ENCODE measurements around the gene PINLYP. TPM values are rescaled to one million over a fixed set of nuclear protein-coding genes. Genes with fewer than 3 reads are reported as not detected.
A peak's percentile ranks its signal among the peaks of the same experiment; 100 is the strongest.

The PINLYP gene
- polyA plus RNA-seq (ENCODE audit: insufficient read length in 4 of 4): 10 to 100 TPM; 17.4 to 19.4 (median 18.7) TPM

- peak; percentile 96 to 99 (median 98) for DNase-seq (ENCODE audit: low read depth in 4 of 4, low spot score in 3 of 4)
These were observed at the start of gene PINLYP, which contains the start of gene XRCC1 for GRCh38 chr19:43575156-43575950. PINLYP (plus strand) TSS chr19:43575801; CDS start chr19:43577192, 1,391 bp downstream. XRCC1 (minus strand) TSS chr19:43575527; CDS start chr19:43575458, 69 bp downstream.

GRCh38 chr19:43525836-43526771 is 49.5 kb upstream of the PINLYP start:
- no peak for DNase-seq (ENCODE audit: low read depth in 4 of 4, low spot score in 3 of 4)

GRCh38 chr19:43526884-43527859 is 48.4 kb upstream of the PINLYP start, which contains the start of gene ETHE1:
ETHE1 (minus strand) TSS chr19:43527201; CDS start chr19:43527177, 24 bp downstream.
- no peak for DNase-seq (ENCODE audit: low read depth in 4 of 4, low spot score in 3 of 4)

- no peak for DNase-seq (ENCODE audit: low read depth in 4 of 4, low spot score in 3 of 4)
These were observed 47.6 kb upstream of the PINLYP start for GRCh38 chr19:43527860-43528622.

- no peak for DNase-seq (ENCODE audit: low read depth in 4 of 4, low spot score in 3 of 4)
These were observed 43.0 kb upstream of the PINLYP start for GRCh38 chr19:43532571-43532961.

GRCh38 chr19:43532962-43533545 is 42.5 kb upstream of the PINLYP start, which contains the start of gene ZNF575:
ZNF575 (plus strand) TSS chr19:43533188; CDS start chr19:43534423, 1,235 bp downstream.
- peak; percentile 91 to 96 (median 94) for DNase-seq (ENCODE audit: low read depth in 4 of 4, low spot score in 3 of 4)

GRCh38 chr19:43533546-43534304 is 41.9 kb upstream of the PINLYP start:
- DNase-seq (ENCODE audit: low read depth in 4 of 4, low spot score in 3 of 4): peak; percentile 96 to 99 (median 98)

GRCh38 chr19:43534305-43534815 is 41.2 kb upstream of the PINLYP start:
- no peak for DNase-seq (ENCODE audit: low read depth in 4 of 4, low spot score in 3 of 4)

GRCh38 chr19:43534816-43535761 is 40.5 kb upstream of the PINLYP start:
- no peak for DNase-seq (ENCODE audit: low read depth in 4 of 4, low spot score in 3 of 4)

- DNase-seq (ENCODE audit: low read depth in 4 of 4, low spot score in 3 of 4): no peak
These were observed 36.7 kb upstream of the PINLYP start for GRCh38 chr19:43538922-43539321.

GRCh38 chr19:43540381-43540780 is 35.2 kb upstream of the PINLYP start:
- no peak for DNase-seq (ENCODE audit: low read depth in 4 of 4, low spot score in 3 of 4)

- DNase-seq (ENCODE audit: low read depth in 4 of 4, low spot score in 3 of 4): no peak
These were observed 33.5 kb upstream of the PINLYP start for GRCh38 chr19:43541920-43542650.

- no peak for DNase-seq (ENCODE audit: low read depth in 4 of 4, low spot score in 3 of 4)
These were observed 31.5 kb upstream of the PINLYP start for GRCh38 chr19:43544077-43544476.

- DNase-seq (ENCODE audit: low read depth in 4 of 4, low spot score in 3 of 4): no peak
These were observed 30.3 kb upstream of the PINLYP start for GRCh38 chr19:43545276-43545675.

GRCh38 chr19:43545981-43546380 is 29.6 kb upstream of the PINLYP start:
- DNase-seq (ENCODE audit: low read depth in 4 of 4, low spot score in 3 of 4): no peak

- no peak for DNase-seq (ENCODE audit: low read depth in 4 of 4, low spot score in 3 of 4)
These were observed 29.0 kb upstream of the PINLYP start for GRCh38 chr19:43546581-43546980.
